Limb (tissue), 2 donors: Measurements from ENCODE around the gene ATP2B1.
A peak's percentile ranks its signal among the peaks of the same experiment; 100 is the strongest.

ENCODE experiments used
- DNase-seq, 2 donors: peaks; one replicate each; pipeline ENCODE4 v3.0.0-alpha.2; 2016; ENCODE audit errors: extremely low spot score in 2 of 2

Gene ATP2B1

DNA sequence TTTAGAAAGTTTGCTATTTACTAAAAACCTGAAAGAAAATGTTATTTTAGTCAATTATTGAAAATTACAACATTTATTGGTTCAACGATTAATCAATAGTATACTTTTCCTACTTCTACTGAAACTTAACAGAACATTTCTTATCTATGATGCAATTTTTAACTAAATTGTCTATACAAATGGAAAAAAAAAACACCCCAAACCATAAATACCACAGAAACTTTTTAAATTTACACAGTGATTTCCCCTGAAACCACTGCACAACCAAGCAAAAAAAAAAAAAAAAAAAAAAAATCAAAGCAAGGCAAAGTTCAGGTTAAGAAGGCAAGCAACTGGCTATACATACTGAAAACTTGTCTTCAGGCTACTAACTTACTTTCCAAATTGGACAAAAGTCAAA lies 110.9 kb downstream of the ATP2B1 start:
- no peak for DNase-seq

DNA sequence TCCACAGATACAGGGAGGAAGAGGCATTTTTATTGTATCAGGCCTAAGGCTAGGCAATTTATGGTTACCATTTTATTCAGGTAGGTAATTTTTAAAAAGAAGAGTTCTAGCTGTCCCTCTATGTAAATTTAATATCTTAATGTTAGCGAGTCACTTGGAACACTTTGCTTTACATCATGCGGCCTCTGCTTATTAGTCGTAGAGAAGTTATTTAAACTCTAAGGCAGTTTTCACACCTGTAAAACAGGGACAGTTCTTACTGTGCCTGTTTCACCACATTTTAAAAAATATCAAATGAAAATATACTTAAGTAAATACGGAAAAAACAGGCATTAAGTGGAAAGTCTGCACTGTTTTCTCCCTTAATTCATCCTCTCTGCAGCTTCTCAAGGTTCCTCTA lies 111.4 kb downstream of the ATP2B1 start:
- no peak for DNase-seq

DNA sequence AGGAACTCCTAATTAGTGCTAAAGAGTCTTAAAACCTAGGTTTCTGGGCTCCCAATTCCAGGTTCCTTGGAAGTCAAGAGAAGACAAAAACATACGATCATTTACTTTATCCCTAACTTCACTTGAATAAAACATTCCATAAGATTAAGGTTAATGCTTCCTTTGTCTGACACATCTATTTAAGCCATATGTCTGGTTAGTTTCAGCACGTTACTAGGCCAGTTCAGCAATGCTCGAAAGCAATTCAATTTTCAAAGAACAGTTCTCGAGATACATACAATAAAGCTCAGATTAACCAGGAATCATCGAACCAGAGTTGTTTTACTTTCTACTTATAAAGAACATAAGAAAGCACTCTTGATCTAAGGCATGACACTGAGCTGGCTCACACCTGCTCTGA lies 114.8 kb downstream of the ATP2B1 start:
- no peak for DNase-seq

DNA sequence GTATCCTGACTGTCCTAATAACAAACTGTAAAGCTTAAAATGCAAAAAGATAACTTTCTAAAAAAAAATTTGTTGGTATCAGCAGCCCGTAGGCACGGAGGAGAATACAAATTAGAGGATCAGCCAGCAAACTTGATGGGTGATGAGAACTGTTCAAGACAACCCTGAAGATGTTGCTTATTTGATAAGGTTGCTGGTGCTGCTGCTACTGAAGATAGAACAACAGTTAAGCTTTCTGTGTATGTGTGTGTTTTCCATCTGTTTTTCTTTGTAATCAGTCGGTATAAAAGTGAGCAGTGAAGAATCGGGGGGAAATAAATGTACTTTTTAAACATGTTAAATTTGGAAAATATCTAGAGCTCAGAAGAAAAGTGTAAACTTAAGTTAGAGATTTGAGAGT lies 115.4 kb downstream of the ATP2B1 start:
- no peak for DNase-seq

DNA sequence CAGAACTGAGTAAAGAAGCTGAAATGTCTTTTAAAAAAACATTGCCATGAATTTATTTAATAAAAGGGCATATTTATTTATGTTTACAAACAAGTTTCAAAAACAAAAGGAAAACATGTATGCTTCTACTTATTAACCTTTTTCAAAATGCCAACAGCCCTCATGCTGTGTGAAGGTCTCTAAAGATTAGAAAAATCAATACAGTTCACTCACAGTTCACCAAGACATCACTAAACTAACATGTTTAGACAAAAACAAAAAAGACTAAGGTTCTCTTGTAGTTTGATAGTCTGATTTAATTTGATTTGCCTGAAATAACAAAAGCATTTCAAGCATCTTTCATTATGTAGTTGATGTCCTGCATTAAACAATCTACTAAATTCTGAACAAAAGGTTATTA lies 118.9 kb downstream of the ATP2B1 start:
- DNase-seq = no peak

DNA sequence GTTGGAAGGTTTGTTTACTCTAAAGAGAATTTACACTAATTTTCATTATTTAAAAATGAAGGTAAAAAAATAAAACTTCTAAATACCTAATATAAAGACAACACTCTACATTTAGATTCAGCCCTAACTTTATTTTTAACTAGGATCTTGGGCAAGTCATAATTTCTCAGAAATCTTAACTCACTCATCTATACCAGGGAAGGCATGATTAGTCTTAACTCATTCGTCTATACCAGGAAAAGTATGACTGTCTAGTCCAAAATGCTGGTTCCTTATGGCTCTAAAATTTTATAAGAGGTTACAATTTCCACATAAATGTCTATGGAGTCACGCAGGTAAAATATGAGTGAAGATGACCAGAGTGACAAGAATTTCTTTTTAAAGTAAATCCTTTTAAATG lies 130.1 kb downstream of the ATP2B1 start:
- no peak for DNase-seq

DNA sequence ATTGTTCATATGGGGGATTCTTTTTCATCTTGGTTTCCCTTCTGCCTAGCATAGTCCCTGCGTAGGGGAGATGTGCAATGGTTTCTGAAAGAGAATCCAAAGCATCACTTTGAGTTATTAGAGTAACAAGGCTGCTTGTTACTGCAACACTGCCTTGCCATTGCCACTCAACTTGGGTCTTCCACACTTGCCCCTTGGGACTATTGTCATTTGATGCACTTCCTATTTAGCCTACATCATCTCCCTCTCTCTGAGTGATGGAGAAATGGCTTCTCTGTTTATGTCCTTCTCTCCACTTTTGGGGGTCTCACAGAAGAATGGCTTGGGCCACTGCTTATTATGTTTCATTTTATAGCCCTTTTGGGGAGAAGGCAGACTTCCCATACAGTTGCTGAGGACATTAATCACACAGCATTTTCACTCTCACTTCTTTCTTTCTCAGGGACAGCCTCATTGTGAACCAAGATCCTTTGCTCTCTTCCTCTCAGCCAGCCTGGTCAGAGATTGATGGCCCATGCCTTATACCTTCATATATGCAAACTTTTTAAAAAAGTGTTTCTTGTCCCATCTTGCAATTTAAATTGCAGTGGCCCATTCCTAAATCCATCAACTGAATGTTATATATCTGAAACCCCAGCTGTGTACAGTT lies 131.9 kb downstream of the ATP2B1 start:
- no peak for DNase-seq

DNA sequence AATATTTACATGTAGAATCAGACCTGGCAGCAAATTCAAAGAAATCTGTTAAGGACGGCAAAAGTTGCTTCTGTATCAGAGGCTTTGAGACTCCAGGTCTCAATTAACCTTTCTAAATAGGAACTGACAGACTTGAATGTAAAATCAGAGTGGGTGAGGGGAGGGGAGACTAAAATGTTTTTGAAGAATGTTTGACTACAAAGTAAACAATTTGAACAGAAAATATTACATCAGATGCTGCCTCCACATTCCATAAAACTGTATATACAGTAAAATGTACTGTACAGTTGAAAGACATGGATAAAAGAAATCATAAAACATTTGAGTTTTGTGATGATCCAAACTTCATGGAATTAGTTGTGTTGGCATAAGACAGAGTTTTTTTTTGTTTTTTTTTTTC lies 133.3 kb downstream of the ATP2B1 start:
- DNase-seq = no peak

DNA sequence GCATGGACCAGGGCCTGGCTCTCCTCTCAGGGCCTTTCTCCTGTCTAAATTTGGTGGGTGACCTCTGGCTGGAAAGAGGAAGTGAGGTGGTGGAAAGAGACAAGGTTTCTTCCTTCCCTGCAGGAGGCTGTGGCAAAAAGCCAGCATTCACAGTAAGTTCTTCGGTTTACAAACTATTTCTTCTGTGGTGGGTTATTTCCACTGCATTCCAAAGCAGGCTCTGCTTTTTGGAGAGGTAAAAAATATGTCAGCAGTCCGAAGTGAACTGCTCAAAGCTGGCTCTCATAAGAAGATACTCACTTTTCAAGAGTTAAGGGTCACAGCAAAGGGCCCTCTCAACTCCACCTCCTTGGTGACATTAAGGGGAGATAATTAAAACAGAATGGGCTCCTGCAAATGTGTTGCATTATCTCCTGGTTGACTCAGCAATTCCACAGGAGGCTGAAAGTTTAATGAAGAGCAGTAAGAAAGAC lies 133.9 kb downstream of the ATP2B1 start:
- peak; percentile 20 to 31 for DNase-seq

DNA sequence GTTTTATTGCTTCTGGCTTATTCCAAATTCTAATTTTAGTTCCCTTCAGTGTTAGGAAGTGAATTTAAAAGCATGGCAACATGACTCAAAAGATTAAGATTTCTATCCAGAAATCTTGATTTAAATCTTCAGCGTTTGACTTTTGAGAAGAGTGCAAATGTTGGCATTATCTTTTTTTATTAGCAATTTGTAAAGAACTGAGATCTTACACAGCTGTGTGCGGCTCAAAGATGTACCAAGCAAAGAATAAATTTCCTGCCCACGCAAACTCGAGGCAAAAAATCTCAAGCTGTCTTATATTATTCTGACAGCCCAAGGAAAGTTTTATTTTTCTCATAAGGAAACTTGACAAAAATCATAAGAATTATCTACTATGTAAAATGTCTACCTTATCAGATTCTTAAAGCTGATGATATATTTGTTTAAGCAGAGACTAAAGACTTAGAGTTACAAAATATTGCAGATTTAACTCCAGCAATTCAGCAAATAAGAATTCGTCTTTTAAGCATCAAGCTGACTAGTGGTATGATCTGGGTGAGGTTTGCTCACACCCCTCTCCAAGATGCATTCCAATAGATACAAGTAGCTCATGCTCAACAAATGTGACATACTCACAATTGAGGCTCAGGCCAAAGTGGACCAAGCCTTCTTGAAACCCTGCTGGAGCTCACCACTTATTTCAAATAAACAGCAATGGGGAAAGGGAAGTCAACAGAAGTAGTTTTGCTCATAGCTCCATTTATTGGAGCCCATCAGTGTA lies 135.4 kb downstream of the ATP2B1 start:
- no peak for DNase-seq

DNA sequence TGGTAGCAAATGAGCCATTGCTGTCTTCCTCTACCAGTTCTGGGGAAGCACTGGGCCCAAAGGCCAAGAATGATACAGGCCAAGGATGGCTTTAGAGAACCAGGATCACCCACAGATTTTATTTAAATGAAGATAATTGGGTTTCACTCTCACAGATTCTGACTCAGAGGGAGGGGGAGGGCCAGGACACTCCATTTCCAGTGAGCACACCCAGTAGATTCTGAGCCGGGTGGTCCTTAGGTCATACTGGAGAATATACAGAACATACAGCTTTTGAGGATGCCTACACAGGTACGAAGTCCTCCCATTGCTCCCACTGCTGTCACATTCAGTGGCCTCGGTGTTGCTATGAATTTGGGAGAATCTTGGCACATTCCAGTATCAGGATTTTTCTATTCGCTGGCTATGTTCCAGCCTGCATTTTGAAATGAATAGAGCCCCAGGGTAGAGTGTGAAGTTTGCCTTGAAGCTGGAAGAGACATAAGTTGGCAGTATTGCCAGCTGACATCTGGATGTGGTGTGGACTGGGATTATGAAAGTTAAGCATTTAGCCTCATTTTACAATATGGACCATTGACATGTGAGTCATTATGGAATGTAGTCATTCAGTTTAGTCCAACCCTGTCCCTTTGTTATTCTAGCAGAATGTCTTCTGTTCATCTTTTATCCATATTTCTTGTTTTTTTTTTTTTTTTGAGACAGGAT lies 137.0 kb downstream of the ATP2B1 start:
- no peak for DNase-seq

DNA sequence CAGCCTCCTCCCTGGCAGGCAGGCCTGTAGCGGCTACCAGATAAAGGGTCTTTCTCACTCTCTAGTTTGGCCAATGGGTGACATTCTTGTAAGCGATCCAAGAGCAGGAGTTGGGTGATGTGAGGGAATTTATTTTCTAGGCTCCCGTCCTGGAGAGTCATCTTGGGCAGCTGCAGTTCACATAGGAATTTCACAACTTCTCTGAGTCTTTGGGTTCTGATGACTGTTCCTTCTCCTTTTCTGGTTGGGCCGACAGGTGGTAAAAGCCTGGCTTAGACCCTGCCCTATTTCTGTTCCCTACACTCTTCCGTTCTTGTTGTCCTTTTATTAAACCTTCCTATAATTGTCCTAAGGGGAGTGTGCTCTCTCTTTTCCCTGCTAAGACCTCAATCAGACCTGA lies 140.2 kb downstream of the ATP2B1 start:
- no peak for DNase-seq

DNA sequence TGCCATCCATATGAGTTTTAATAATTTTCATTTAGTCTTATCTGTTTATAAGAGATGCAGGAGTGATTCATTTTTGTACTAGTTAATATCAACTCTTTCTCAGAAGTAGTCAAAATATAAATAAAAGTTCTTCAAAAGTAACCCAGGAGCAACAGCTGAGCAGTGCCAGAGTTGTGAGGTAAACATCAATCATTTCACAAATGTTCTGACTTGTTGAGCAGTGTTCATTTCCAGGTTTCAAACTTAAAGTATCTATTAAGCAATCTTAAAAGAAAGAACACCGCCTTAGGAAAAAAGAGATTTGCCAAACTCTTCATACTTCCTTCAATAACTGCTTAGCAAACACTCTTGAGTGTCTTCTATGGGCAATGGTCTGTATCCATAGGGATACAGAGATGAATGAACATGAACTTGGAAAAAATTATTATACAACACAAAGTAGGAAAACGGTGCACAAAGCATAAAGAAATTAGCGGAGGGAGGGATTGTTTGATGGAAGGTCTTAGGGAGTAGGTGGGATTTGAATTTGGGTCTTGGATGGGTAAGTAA lies 140.9 kb downstream of the ATP2B1 start:
- DNase-seq = no peak

DNA sequence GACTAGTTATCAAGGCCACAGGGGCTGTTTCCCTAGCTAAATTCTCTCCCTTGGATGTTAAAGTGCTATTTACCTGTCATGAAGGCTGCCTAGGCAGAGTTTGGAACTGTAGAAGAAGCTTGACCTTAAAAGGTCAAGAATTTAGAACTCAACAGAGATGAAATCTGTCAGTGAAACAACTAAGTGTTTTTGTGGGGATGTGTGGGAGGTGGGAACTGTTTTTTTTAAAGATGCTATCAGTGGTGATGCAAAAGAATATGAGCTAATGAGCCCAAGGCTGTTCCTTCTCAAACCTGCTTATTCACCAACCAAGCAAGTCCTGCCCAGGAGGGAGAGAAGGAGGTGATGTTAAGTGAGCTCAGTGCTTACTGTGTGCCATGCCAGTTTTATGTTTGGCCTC lies 142.0 kb downstream of the ATP2B1 start:
- no peak for DNase-seq

DNA sequence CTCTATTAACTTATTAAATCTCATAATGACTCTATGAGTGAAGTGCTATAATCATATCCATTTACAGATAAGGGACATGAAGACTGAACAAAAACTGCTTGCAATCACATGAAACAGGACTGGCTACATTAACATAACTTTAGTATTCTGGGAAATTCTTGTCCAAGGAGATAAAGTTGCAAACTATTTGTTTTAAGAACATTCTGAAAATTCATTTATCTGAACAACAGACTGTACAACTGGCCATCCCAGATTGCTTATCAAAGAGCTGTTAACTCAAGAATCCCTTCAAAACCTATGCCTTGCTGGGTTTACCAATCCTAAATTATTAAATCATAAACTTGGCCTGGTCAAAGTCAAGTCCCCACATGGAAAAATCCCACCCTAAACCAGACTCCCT lies 143.6 kb downstream of the ATP2B1 start:
- no peak for DNase-seq

DNA sequence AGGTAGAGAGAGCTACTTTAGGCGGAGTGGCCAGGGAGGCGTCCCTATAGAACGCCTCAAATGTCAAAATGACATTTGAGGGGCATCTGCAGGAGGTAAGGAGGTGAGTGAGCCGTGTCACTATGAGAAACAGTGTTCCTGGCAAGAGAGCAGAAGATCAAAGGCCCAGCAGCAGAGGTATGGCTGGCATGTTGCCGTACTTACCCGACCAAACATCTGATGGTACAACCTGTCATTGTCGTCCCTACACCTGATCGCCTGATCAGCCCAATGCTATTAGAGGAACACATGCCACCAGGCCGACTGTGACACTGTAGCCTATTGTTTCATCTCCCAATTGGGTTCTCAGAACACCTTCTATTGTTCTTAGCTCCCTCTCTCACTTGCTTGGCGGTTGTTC lies 148.9 kb downstream of the ATP2B1 start:
- no peak for DNase-seq

DNA sequence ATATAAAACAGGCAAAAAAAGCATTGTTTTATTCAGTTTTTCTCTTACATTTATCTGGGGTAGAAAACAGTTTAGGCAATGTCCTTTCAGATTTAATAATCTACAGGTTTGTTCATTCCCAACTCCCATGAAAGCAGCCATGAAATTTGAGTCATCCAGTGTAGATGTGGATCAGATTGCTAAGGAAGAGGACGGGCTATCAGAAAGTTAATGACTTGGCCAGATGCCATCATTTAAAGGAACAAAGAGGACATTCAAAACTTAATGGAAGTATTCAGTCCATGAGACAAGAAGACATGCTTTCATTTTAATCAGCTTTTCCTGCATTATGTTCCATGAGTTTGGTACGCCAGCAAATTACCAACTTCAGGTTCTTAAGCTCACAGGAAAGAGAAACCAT lies 151.7 kb downstream of the ATP2B1 start:
- no peak for DNase-seq

DNA sequence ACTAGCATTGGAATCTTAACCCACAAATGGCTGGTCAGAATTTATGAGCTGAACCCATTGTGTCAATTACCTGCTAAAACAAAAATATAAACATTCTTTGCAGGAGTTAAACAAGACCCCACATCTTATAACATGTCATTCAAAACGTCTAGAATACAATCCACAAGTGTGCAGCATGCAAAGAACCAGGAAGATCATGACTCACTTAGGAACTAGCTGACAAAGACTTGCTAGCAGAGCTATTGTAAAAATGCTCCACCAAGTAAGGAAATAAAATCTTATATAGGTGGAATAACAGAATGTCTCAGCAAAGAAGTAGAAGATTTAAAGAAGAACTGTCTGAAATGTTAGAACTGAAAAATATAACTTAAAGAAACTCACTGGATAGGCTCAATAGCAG lies 156.3 kb downstream of the ATP2B1 start:
- no peak for DNase-seq

DNA sequence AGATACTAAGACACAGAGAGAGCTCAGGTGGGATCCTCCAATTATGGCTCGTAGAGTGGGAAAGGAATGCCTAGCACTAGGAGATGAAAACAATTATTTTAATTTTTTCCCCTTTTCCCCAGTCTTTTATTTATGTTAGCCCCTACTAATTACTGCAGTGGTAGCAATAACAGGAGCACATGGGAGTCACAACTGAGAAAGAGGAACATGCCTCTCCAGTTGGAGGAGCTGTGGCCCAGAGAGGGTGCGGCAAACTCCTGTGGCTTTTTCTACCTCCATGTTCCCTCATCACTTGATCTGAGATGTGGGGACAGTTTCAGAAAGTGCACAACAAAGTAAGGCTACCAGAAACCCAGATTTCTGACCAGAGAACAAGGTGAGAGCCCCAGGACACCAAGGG lies 156.9 kb downstream of the ATP2B1 start:
- no peak for DNase-seq

DNA sequence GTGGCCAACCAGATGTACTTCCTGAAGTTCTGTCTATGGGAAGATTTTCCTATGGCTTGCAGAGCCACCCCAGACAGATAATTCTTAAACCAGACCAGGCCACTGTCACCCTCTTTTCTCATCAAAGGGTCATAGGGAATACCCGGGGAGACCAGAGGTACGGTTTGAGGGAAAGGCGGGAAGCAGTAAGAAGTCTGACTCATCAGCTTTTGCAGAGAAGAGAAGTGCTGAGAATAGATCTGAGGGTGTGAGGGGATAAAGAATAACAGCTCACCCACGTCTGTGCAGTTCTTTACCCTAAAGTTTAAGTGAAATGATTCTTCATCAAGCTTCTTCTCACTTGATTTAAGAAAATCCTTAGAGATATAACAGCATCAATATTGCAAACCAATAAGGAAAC lies 161.5 kb downstream of the ATP2B1 start:
- no peak for DNase-seq

DNA sequence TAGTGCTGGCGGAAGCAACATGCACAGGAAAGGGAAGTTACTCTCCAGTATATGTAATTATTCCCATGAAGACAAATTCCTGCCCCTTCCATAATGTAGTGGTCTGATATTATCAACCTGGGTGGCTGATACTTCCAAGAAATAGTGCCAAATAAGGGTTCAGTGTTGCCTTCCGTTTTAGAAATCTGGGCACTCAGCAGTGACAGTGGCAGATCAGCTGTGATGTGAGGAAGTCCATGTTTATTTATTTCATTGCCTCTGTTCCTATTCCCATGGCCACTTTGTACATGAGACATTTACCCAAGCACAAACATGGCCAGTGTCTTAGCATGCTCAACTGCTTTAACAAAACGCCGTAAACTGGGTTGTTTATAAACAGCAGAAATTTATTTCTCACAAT lies 162.5 kb downstream of the ATP2B1 start:
- no peak for DNase-seq

DNA sequence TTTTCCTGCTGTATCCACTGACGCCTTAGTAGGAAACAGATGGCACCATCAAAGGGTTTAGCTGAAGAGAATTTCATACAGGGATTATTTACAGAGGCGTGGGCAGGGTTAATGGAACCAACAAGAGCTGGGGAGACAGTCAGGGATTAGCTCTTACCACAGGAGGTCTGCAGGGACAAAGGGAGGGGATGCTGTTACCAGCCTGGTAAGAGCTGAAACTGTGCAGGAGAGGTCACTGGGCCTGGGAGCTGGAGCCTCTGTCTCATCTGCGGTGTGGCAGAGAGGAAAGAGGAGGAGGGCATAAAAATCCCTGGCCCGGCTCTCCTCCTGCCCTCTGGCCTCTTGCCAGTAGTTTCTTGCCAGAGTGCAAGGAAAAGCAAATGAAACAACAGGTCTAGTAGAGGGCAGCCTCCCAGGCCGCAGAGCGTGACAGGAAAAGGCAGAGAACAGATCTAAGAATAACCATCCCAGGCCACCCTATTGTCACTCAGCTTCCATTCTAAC lies 163.9 kb downstream of the ATP2B1 start:
- DNase-seq = peak; percentile 24 to 45
